Hepatocyte (in vitro differentiated cells): ENCODE results near the gene USP6NL. TPM values are rescaled to one million over a fixed set of nuclear protein-coding genes. Genes with fewer than 3 reads are reported as not detected.

Source experiments
- DNase-seq: peaks from one replicate; pipeline ENCODE4 v3.0.0-alpha.2; 2016; ENCODE audit warnings: low spot score
- H2AFZ ChIP-seq: fragments of 200-600 bp; sonication (generic); 2 replicates; pipeline ENCODE4 v1.6.0; 2016; ENCODE audit warnings: antibody characterized with exemption, mild to moderate bottlenecking
- H3K27ac ChIP-seq: fragments of 200-600 bp; sonication (generic); 2 replicates; pipeline ENCODE4 v1.5.1; 2016; ENCODE audit warnings: mild to moderate bottlenecking
- H3K27me3 ChIP-seq: fragments of 200-600 bp; sonication (generic); 2 replicates; pipeline ENCODE4 v1.6.1; 2016
- H3K36me3 ChIP-seq: fragments of 200-600 bp; sonication (generic); replicated peaks from 2 replicates; pipeline ENCODE4 v1.5.1; 2016; ENCODE audit warnings: low read depth; ENCODE audit not compliant: insufficient read depth
- H3K4me1 ChIP-seq: fragments of 200-600 bp; sonication (generic); 2 replicates; pipeline ENCODE4 v1.5.1; 2016; ENCODE audit warnings: mild to moderate bottlenecking, moderate library complexity; ENCODE audit not compliant: insufficient read depth
- H3K4me2 ChIP-seq: fragments of 200-600 bp; sonication (generic); 2 replicates; pipeline ENCODE4 v1.6.0; 2016
- H3K4me3 ChIP-seq: fragments of 200-600 bp; sonication (generic); 2 replicates; pipeline ENCODE4 v1.5.1; 2016; ENCODE audit warnings: mild to moderate bottlenecking
- H3K79me2 ChIP-seq: fragments of 200-600 bp; sonication (generic); 2 replicates; pipeline ENCODE4 v1.6.0; 2017; ENCODE audit warnings: mild to moderate bottlenecking
- H3K9me2 ChIP-seq: fragments of 200-600 bp; sonication (generic); replicated peaks from 2 replicates; pipeline ENCODE4 v1.6.0; 2017; ENCODE audit warnings: mild to moderate bottlenecking; ENCODE audit not compliant: insufficient read depth
- H3K9me3 ChIP-seq: fragments of 200-600 bp; sonication (generic); 2 replicates; pipeline ENCODE4 v1.5.1; 2016; ENCODE audit warnings: low read depth, mild to moderate bottlenecking
- H4K20me1 ChIP-seq: fragments of 200-600 bp; sonication (generic); 2 replicates; pipeline ENCODE4 v1.6.0; 2016; ENCODE audit warnings: mild to moderate bottlenecking; ENCODE audit not compliant: insufficient read depth, poor library complexity, severe bottlenecking
- CTCF ChIP-seq: fragments of 200-600 bp; sonication (generic); IDR thresholded peaks from 2 replicates; pipeline ENCODE4 v1.5.1; 2016; ENCODE audit warnings: antibody characterized with exemption, mild to moderate bottlenecking; ENCODE audit not compliant: poor library complexity
- EZH2 ChIP-seq: fragments of 200-600 bp; sonication (generic); IDR thresholded peaks from 2 replicates; pipeline ENCODE4 v1.6.1; 2016; ENCODE audit warnings: antibody characterized with exemption, mild to moderate bottlenecking, borderline replicate concordance
- EZH2phosphoT487 ChIP-seq: fragments of 200-600 bp; sonication (generic); IDR thresholded peaks from one replicate; pipeline ENCODE4 v1.6.1; 2018; ENCODE audit warnings: antibody characterized with exemption, mild to moderate bottlenecking, low read depth, moderate library complexity; ENCODE audit not compliant: unreplicated experiment, severe bottlenecking
- WGBS: methylation state at CpG from one replicate; pipeline ENCODE4 v1.1.6; 2016; ENCODE audit warnings: low lambda C conversion rate; ENCODE audit errors: missing lambda C conversion rate; 5-methylcytosine and 5-hydroxymethylcytosine counted together
- polyA plus RNA-seq: library from polyadenylated mRNA; unstranded; fragments of >200 nt; fragmentation: Nextera tagmentation; extraction: Ambion mirVana; gene quantifications from 2 replicates; pipeline ENCODE4 v1.2.1, GENCODE V29; 2016
- total RNA-seq: library from RNA; depleted of rRNA; stranded (reverse); fragments of >200 nt; gene quantifications from 2 replicates; pipeline ENCODE4 v1.2.3, GENCODE V29; 2014

USP6NL gene
- total and polyA plus RNA-seq, 2 experiments from 2014 or later = 14.9 to 20.8 TPM

GRCh38 chr10:11446864-11447263 is 164.6 kb downstream of the USP6NL start:
- H2AFZ ChIP-seq = no peak overlapping the region
- no peaks in the 10 kb centered on the region for H4K20me1 ChIP-seq
- no peak overlapping the region for H3K4me2 ChIP-seq
- DNase-seq = no peak
- TF ChIP-seq CTCF = no peak
- TF ChIP-seq EZH2phosphoT487 = no peak
- TF ChIP-seq EZH2 = no peak
- H3K27ac ChIP-seq = no peak overlapping the region
- H3K9me2 ChIP-seq = no peaks in the 10 kb centered on the region
- WGBS = 91% methylated on average over 4 of the region's 4 CpGs
- H3K9me3 ChIP-seq = no peaks in the 10 kb centered on the region
- no peaks in the 10 kb centered on the region for H3K79me2 ChIP-seq
- H3K27me3 ChIP-seq = peaks cover 5% of the 10 kb centered on the region
- H3K4me3 ChIP-seq = no peak overlapping the region
- H3K36me3 ChIP-seq = no peaks in the 10 kb centered on the region
- H3K4me1 ChIP-seq = no peaks in the 10 kb centered on the region

- TF ChIP-seq EZH2 (no peak), CTCF (no peak), EZH2phosphoT487 (no peak)
- no peak for DNase-seq
- no peak overlapping the region for H3K4me2 ChIP-seq
- H3K27ac ChIP-seq = no peak overlapping the region
- no peak overlapping the region for H3K4me3 ChIP-seq
- no peaks in the 10 kb centered on the region for H3K36me3 ChIP-seq
- no peaks in the 10 kb centered on the region for H4K20me1 ChIP-seq
- peaks cover 5% of the 10 kb centered on the region for H3K27me3 ChIP-seq
- H3K9me3 ChIP-seq = no peaks in the 10 kb centered on the region
- no peaks in the 10 kb centered on the region for H3K9me2 ChIP-seq
- no peaks in the 10 kb centered on the region for H3K4me1 ChIP-seq
- 84% methylated on average over 5 of the region's 5 CpGs for WGBS
- H2AFZ ChIP-seq = no peak overlapping the region
- no peaks in the 10 kb centered on the region for H3K79me2 ChIP-seq
These were observed 165.3 kb downstream of the USP6NL start for GRCh38 chr10:11446133-11446532.

- Histone ChIP-seq H3K9me3 (no peaks in the 10 kb centered on the region), H3K4me2 (no peak overlapping the region), H3K4me3 (no peak overlapping the region), H3K27me3 (peaks cover 5% of the 10 kb centered on the region), H3K27ac (no peak overlapping the region), H3K9me2 (no peaks in the 10 kb centered on the region), H4K20me1 (no peaks in the 10 kb centered on the region), H3K79me2 (no peaks in the 10 kb centered on the region), H3K4me1 (no peaks in the 10 kb centered on the region), H2AFZ (no peak overlapping the region), H3K36me3 (no peaks in the 10 kb centered on the region)
- DNase-seq = no peak
- no peak for TF ChIP-seq CTCF
- no peak for TF ChIP-seq EZH2phosphoT487
- TF ChIP-seq EZH2 = no peak
- 73% methylated on average over 16 of the region's 27 CpGs for WGBS
These were observed 166.8 kb downstream of the USP6NL start for GRCh38 chr10:11444531-11445228.
